Panc1 (cell line): ENCODE measurements around the gene ZNF521. TPM values are rescaled to one million over a fixed set of nuclear protein-coding genes. Genes with fewer than 3 reads are reported as not detected.

Experiments used
- ATAC-seq: fragments of 200-7000 bp; cut with Tn5 transposase; 2 replicates; pipeline ENCODE4 v1.9.1; 2020; ENCODE audit warnings: mild to moderate bottlenecking, moderate library complexity
- BruUV-seq: library from RNA; stranded (reverse); fragments of 400-500 nt; replicated peaks from 2 replicates; lab custom pipeline; 2021; lab: Mats Ljungman, UMichigan
- CTCF ChIA-PET: fragments of 300-600 bp; sonication (Branson Sonifier 250); formaldehyde crosslinking; loops from one replicate; lab custom pipeline; 2022; ENCODE audit warnings: antibody characterized with exemption; lab: Charles Lee
- POLR2A ChIA-PET: fragments of 300-600 bp; sonication (Branson Sonifier 250); formaldehyde crosslinking; loops from one replicate; lab custom pipeline; 2022; ENCODE audit warnings: antibody characterized with exemption; lab: Charles Lee
- DNase-seq: peaks from one replicate; pipeline ENCODE4 v3.0.0-alpha.2; 2010; ENCODE audit warnings: low read depth, low spot score
- H3K27ac ChIP-seq: 2 replicates; pipeline ENCODE4 v1.5.1; 2011; ENCODE audit warnings: mild to moderate bottlenecking, low read length, inconsistent platforms
- H3K27me3 ChIP-seq: fragments of 200-500 bp; sonication (Bioruptor generic); 2 replicates; pipeline ENCODE4 v1.6.0; 2014; ENCODE audit warnings: low read length, inconsistent platforms; ENCODE audit not compliant: control insufficient read depth, insufficient read depth
- H3K36me3 ChIP-seq: fragments of 200-500 bp; sonication (Bioruptor generic); 2 replicates; pipeline ENCODE4 v1.5.1; 2014; ENCODE audit warnings: inconsistent platforms, mild to moderate bottlenecking, low read length, moderate library complexity; ENCODE audit not compliant: control insufficient read depth, insufficient read depth
- H3K4me1 ChIP-seq: 2 replicates; pipeline ENCODE4 v1.5.1; 2011; ENCODE audit warnings: inconsistent platforms, mild to moderate bottlenecking, low read length, moderate library complexity; ENCODE audit not compliant: control insufficient read depth, insufficient read depth
- H3K4me3 ChIP-seq, 2 experiments: 2 replicates each; pipeline ENCODE4 v1.5.1; 2011 to 2012; ENCODE audit warnings: low read depth in 2 of 2, low read length in 2 of 2, mild to moderate bottlenecking in 2 of 2, inconsistent platforms in 1 of 2, moderate library complexity in 1 of 2
- H3K9me3 ChIP-seq: fragments of 200-500 bp; sonication (Bioruptor generic); 2 replicates; pipeline ENCODE4 v1.5.1; 2014; ENCODE audit warnings: low read depth, mild to moderate bottlenecking, inconsistent platforms, low read length, moderate library complexity; ENCODE audit not compliant: control insufficient read depth, insufficient read depth
- CTCF ChIP-seq: fragments of 450-650 bp; IDR thresholded peaks from 2 replicates; pipeline ENCODE4 v1.5.1; 2017; ENCODE audit warnings: mild to moderate bottlenecking
- POLR2AphosphoS5 ChIP-seq: IDR thresholded peaks from 2 replicates; pipeline ENCODE4 v1.6.1; 2012; ENCODE audit warnings: mild to moderate bottlenecking, low read depth, low read length, moderate library complexity
- REST ChIP-seq, 2 experiments: IDR thresholded peaks; 2 replicates each; pipeline ENCODE4 v1.6.1; 2011 to 2012; ENCODE audit warnings: low read depth in 2 of 2, control low read depth in 1 of 2, low read length in 1 of 2, mild to moderate bottlenecking in 1 of 2, moderate library complexity in 1 of 2; ENCODE audit not compliant: insufficient read depth in 1 of 2
- SIN3A ChIP-seq: IDR thresholded peaks from 2 replicates; pipeline ENCODE4 v1.6.1; 2012; ENCODE audit warnings: low read depth, mild to moderate bottlenecking, low read length, moderate library complexity, borderline replicate concordance; ENCODE audit not compliant: insufficient read depth
- TCF7L2 ChIP-seq: IDR thresholded peaks from 2 replicates; pipeline ENCODE4 v1.6.1; 2011; ENCODE audit warnings: mild to moderate bottlenecking, low read depth, low read length, inconsistent platforms
- in situ Hi-C: cut with HindIII; loops from 2 replicates; pipeline ENCODE4 v1.10.0; 2016; ENCODE audit warnings: low sequenced_read_pairs, low pct_unique_long_range_greater_than_20kb
- intact Hi-C: fragments of 100-400 bp; cut with micrococcal nuclease; formaldehyde crosslinking; loops from one replicate; pipeline ENCODE4 v1.10.0; 2022; ENCODE audit not compliant: unreplicated experiment
- total RNA-seq: library from RNA; stranded (reverse); gene quantifications from one replicate; pipeline ENCODE4 v1.2.1, GENCODE V29; 2021; ENCODE audit not compliant: unreplicated experiment

ZNF521 gene
- total RNA-seq, 1 experiment from 2014 or later, result 0.15 TPM

GRCh38 chr18:25392192-25392591 lies 40.2 kb upstream of the ZNF521 start:
- POLR2A ChIA-PET, result no interaction called here
- no TSS peak for BruUV-seq

GRCh38 chr18:25373432-25374179 lies 21.6 kb upstream of the ZNF521 start:
- ATAC-seq (no peak), DNase-seq (no peak)
- TF ChIP-seq TCF7L2, result no peak
- no peak for TF ChIP-seq POLR2AphosphoS5
- no peak for TF ChIP-seq SIN3A
- no peak for TF ChIP-seq REST (IDR thresholded peaks at IDR 0.05; ENCODE audit: insufficient read depth in 1 of 2, low read depth in 2 of 2, low read length in 1 of 2)
- no peak for TF ChIP-seq CTCF
- H3K36me3 ChIP-seq, result no peaks in the 10 kb centered on the region
- no peak overlapping the region for H3K4me3 ChIP-seq
- no TSS peak for BruUV-seq
- H3K4me1 ChIP-seq, result no peaks in the 10 kb centered on the region
- H3K9me3 ChIP-seq, result no peaks in the 10 kb centered on the region
- H3K27ac ChIP-seq, result no peak overlapping the region
- peaks cover 7% of the 10 kb centered on the region for H3K27me3 ChIP-seq
- ChIA-PET CTCF (no interaction called here), POLR2A (no interaction called here)
- intact Hi-C loops, result loop anchor here (5.0 kb wide), 1 partner anchor 49 kb away; no protein-coding TSS in a partner anchor
- in situ Hi-C loops, result no loop called here

More at GRCh38 chr18:25392192-25392591, 40.2 kb upstream of the ZNF521 start:
- Histone ChIP-seq H3K36me3 (no peaks in the 10 kb centered on the region), H3K27me3 (no peaks in the 10 kb centered on the region), H3K9me3 (no peaks in the 10 kb centered on the region), H3K27ac (no peak overlapping the region), H3K4me3 (no peak overlapping the region), H3K4me1 (no peaks in the 10 kb centered on the region)
- intact Hi-C loops, result no loop called here
- CTCF ChIA-PET, result no interaction called here
- in situ Hi-C loops, result no loop called here
- no peak for TF ChIP-seq POLR2AphosphoS5
- no peak for TF ChIP-seq TCF7L2
- TF ChIP-seq REST (IDR thresholded peaks at IDR 0.05; ENCODE audit: insufficient read depth in 1 of 2, low read depth in 2 of 2, low read length in 1 of 2), result no peak
- no peak for TF ChIP-seq CTCF
- TF ChIP-seq SIN3A, result no peak
- ATAC-seq, result no peak
- no peak for DNase-seq
